ENCODE results near the gene UFD1.

- no peak for TF ChIP-seq EZH2 (IDR thresholded peaks at IDR 0.05; ENCODE audit: low read length, missing control alignments)
- TF ChIP-seq CTCF (conservative IDR thresholded peaks at IDR 0.05 in 1 of 2, IDR thresholded peaks at IDR 0.05 in 1 of 2; ENCODE audit: low read depth in 1 of 2, low read length in 2 of 2) = no peak
Measured at GRCh38 chr22:19472233-19472632, 6.8 kb downstream of the UFD1 start.

All from fibroblast of lung (primary cell).